Activated gamma-delta T cell treated with anti-CD3 and anti-CD28 coated beads, Interleukin-2, amount 50 U/mL, for 16 hours (primary cell): Measurements from ENCODE around the gene TNKS1BP1.
"Not testable (repeated sequence)": the region's sequence is repeated elsewhere in the genome, so short reads cannot be mapped to it uniquely, and the experiment has no call there.

Experiments used
- DNase-seq: peaks from one replicate; pipeline ENCODE4 v3.0.0-alpha.2; 2020; ENCODE audit warnings: low read depth

TNKS1BP1 gene

GRCh38 chr11:57288771-57289579 is 35.8 kb downstream of the TNKS1BP1 start:
- no peak for DNase-seq

GRCh38 chr11:57287884-57288283 is 36.9 kb downstream of the TNKS1BP1 start:
- no peak for DNase-seq

- DNase-seq, result no peak
These were observed 41.3 kb downstream of the TNKS1BP1 start for GRCh38 chr11:57283231-57283990.

- DNase-seq, result not testable (repeated sequence)
These were observed 43.2 kb downstream of the TNKS1BP1 start for GRCh38 chr11:57281546-57281945.

GRCh38 chr11:57279116-57279515 is 45.6 kb downstream of the TNKS1BP1 start:
- DNase-seq, result no peak

GRCh38 chr11:57278721-57279095 is 46.0 kb downstream of the TNKS1BP1 start:
- DNase-seq, result no peak

- no peak for DNase-seq
These were observed 46.7 kb downstream of the TNKS1BP1 start for GRCh38 chr11:57277845-57278720.

- DNase-seq, result no peak
These were observed 47.6 kb downstream of the TNKS1BP1 start for GRCh38 chr11:57276971-57277675.

- DNase-seq, result no peak
These were observed 48.4 kb downstream of the TNKS1BP1 start for GRCh38 chr11:57276169-57276970.

- DNase-seq, result no peak
These were observed 49.2 kb downstream of the TNKS1BP1 start for GRCh38 chr11:57275582-57275981.

GRCh38 chr11:57274904-57275498 is 49.8 kb downstream of the TNKS1BP1 start:
- DNase-seq, result no peak

- DNase-seq, result no peak
These were observed 51.2 kb downstream of the TNKS1BP1 start for GRCh38 chr11:57273448-57274058.

GRCh38 chr11:57269571-57270021 is 55.2 kb downstream of the TNKS1BP1 start:
- DNase-seq, result no peak

GRCh38 chr11:57266157-57266556 is 58.6 kb downstream of the TNKS1BP1 start:
- DNase-seq, result no peak

- DNase-seq, result no peak
These were observed 61.4 kb downstream of the TNKS1BP1 start for GRCh38 chr11:57263351-57263750.

- DNase-seq, result no peak
These were observed 62.6 kb downstream of the TNKS1BP1 start for GRCh38 chr11:57262157-57262556.

GRCh38 chr11:57260937-57261783 is 63.6 kb downstream of the TNKS1BP1 start:
- no peak for DNase-seq

GRCh38 chr11:57256119-57256518 is 68.6 kb downstream of the TNKS1BP1 start:
- DNase-seq, result no peak

GRCh38 chr11:57255618-57256017 is 69.1 kb downstream of the TNKS1BP1 start:
- DNase-seq, result no peak
